Measurements from ENCODE around the gene PARP12.

- no peak for TF ChIP-seq CTCF (IDR thresholded peaks at IDR 0.05)
- TF ChIP-seq EZH2 (IDR thresholded peaks at IDR 0.05), result no peak
Observed at GRCh38 chr7:140048989-140049338, 13.8 kb downstream of the PARP12 start.

All from neural progenitor cell (in vitro differentiated cells).